ENCODE results near the gene HABP2. TPM values are rescaled to one million over a fixed set of nuclear protein-coding genes. Genes with fewer than 3 reads are reported as not detected.

The HABP2 gene
- total and polyA plus RNA-seq, 2 donors: 0.10 TPM; not detected in 1

- Histone ChIP-seq H3K4me1 (ENCODE audit: insufficient read depth) (no peaks in the 10 kb centered on the region), H3K27ac (ENCODE audit: low read depth) (no peak overlapping the region), H3K4me3 (ENCODE audit: low read depth, low read length) (no peak overlapping the region), H3K36me3 (ENCODE audit: insufficient read depth) (no peaks in the 10 kb centered on the region)
- 55% methylated on average over 5 of the region's 5 CpGs for WGBS
- DNase-seq (ENCODE audit: extremely low spot score): no peak
Observed at GRCh38 chr10:113626809-113627355, 74.0 kb downstream of the HABP2 start.

- no peak for DNase-seq (ENCODE audit: extremely low spot score)
- Histone ChIP-seq H3K27ac (ENCODE audit: low read depth) (no peak overlapping the region), H3K4me1 (ENCODE audit: insufficient read depth) (no peaks in the 10 kb centered on the region), H3K36me3 (ENCODE audit: insufficient read depth) (no peaks in the 10 kb centered on the region), H3K4me3 (ENCODE audit: low read depth, low read length) (no peak overlapping the region)
- 57% methylated on average over 6 of the region's 6 CpGs for WGBS
Observed at GRCh38 chr10:113627836-113628235, 75.0 kb downstream of the HABP2 start.

GRCh38 chr10:113628607-113629153 lies 75.8 kb downstream of the HABP2 start:
- DNase-seq (ENCODE audit: extremely low spot score): no peak
- Histone ChIP-seq H3K4me1 (ENCODE audit: insufficient read depth) (no peaks in the 10 kb centered on the region), H3K27ac (ENCODE audit: low read depth) (no peak overlapping the region), H3K4me3 (ENCODE audit: low read depth, low read length) (no peak overlapping the region), H3K36me3 (ENCODE audit: insufficient read depth) (no peaks in the 10 kb centered on the region)
- 90% methylated on average over 2 of the region's 2 CpGs for WGBS

GRCh38 chr10:113630929-113631533 lies 78.2 kb downstream of the HABP2 start:
- Histone ChIP-seq H3K4me3 (ENCODE audit: low read depth, low read length) (no peak overlapping the region), H3K4me1 (ENCODE audit: insufficient read depth) (no peaks in the 10 kb centered on the region), H3K27ac (ENCODE audit: low read depth) (no peak overlapping the region), H3K36me3 (ENCODE audit: insufficient read depth) (no peaks in the 10 kb centered on the region)
- DNase-seq (ENCODE audit: extremely low spot score): no peak
- 88% methylated on average over 5 of the region's 5 CpGs for WGBS

GRCh38 chr10:113631684-113632367 lies 79.0 kb downstream of the HABP2 start:
- no peaks in the 10 kb centered on the region for H3K36me3 ChIP-seq (ENCODE audit: insufficient read depth)
- no peaks in the 10 kb centered on the region for H3K4me1 ChIP-seq (ENCODE audit: insufficient read depth)
- no peak for DNase-seq (ENCODE audit: extremely low spot score)
- H3K4me3 ChIP-seq (ENCODE audit: low read depth, low read length): no peak overlapping the region
- no peak overlapping the region for H3K27ac ChIP-seq (ENCODE audit: low read depth)
- 50% methylated on average over 6 of the region's 6 CpGs for WGBS

Other genes with a start within 250 kb of the HABP2 start
- 1.5 TPM for gene NRAP, start 111.0 kb downstream of the HABP2 start, total RNA-seq
- not detected for gene NRAP, start 111.0 kb downstream of the HABP2 start, polyA plus RNA-seq
- 38.4 TPM for gene CASP7, start 126.9 kb downstream of the HABP2 start, total RNA-seq
- gene CASP7, start 126.9 kb downstream of the HABP2 start, polyA plus RNA-seq: 21.5 TPM
- 0.42 TPM for gene PLEKHS1, start 198.6 kb downstream of the HABP2 start, total RNA-seq
- 0.28 TPM for gene PLEKHS1, start 198.6 kb downstream of the HABP2 start, polyA plus RNA-seq